H1 (cell line): Measurements from ENCODE around the gene ST6GALNAC3.

Experiments used
- BCL11A ChIP-seq, 2 experiments: IDR thresholded peaks; one replicate each; pipeline ENCODE4 v1.6.1; 2011; ENCODE audit warnings: low read depth in 2 of 2, low read length in 2 of 2, mild to moderate bottlenecking in 2 of 2
- EZH2 ChIP-seq: fragments of 200-600 bp; sonication (generic); IDR thresholded peaks from 2 replicates; pipeline ENCODE4 v1.7.1; 2012; ENCODE audit warnings: low read depth, mild to moderate bottlenecking, moderate library complexity, low read length, inconsistent platforms; ENCODE audit not compliant: severe bottlenecking
- GABPA ChIP-seq: IDR thresholded peaks from 2 replicates; pipeline ENCODE4 v1.6.1; 2011; ENCODE audit warnings: mild to moderate bottlenecking, low read length, moderate library complexity, borderline replicate concordance; ENCODE audit not compliant: insufficient read depth
- KDM5A ChIP-seq: fragments of 200-600 bp; IDR thresholded peaks from 2 replicates; pipeline ENCODE4 v1.7.1; 2012; ENCODE audit warnings: mild to moderate bottlenecking, low read length, inconsistent platforms, mixed read lengths
- POLR2A ChIP-seq, 2 experiments: IDR thresholded peaks; 1 replicate in 1 of 2; 2 replicates in 1 of 2; pipeline ENCODE4 v1.6.1; 2011; ENCODE audit warnings: low read depth in 2 of 2, low read length in 2 of 2, mild to moderate bottlenecking in 2 of 2; ENCODE audit errors: control extremely low read depth in 1 of 2
- RBBP5 ChIP-seq: IDR thresholded peaks from 2 replicates; pipeline ENCODE4 v1.7.1; 2012; ENCODE audit warnings: low read depth, mild to moderate bottlenecking, inconsistent platforms, low read length, moderate library complexity, borderline replicate concordance
- SP2 ChIP-seq: IDR thresholded peaks from 2 replicates; pipeline ENCODE4 v1.6.1; 2012; ENCODE audit warnings: mild to moderate bottlenecking, low read length, inconsistent platforms
- TF ChIP-seq, protein P1 (sequence below): IDR thresholded peaks from 2 replicates; pipeline ENCODE4 v1.6.1; 2011; ENCODE audit warnings: low read depth, mild to moderate bottlenecking, low read length; ENCODE audit not compliant: insufficient read depth
- TF ChIP-seq, protein P2 (sequence below), 3 experiments: IDR thresholded peaks; 1 replicate in 2 of 3; 2 replicates in 1 of 3; pipeline versions ENCODE4 v1.5.1 to v1.6.1; 2011; ENCODE audit warnings: low read length in 3 of 3, mild to moderate bottlenecking in 3 of 3, inconsistent platforms in 2 of 3, low read depth in 1 of 3, moderate library complexity in 1 of 3; ENCODE audit not compliant: insufficient read depth in 1 of 3; ENCODE audit errors: control extremely low read depth in 1 of 3
- TF ChIP-seq, protein P3 (sequence below): IDR thresholded peaks from 2 replicates; pipeline ENCODE4 v1.6.1; 2011; ENCODE audit warnings: low read length, improper control_type of control experiment
- TF ChIP-seq, protein P4 (sequence below): IDR thresholded peaks from 2 replicates; pipeline ENCODE4 v1.6.1; 2012; ENCODE audit warnings: low read length, inconsistent platforms

DNA sequence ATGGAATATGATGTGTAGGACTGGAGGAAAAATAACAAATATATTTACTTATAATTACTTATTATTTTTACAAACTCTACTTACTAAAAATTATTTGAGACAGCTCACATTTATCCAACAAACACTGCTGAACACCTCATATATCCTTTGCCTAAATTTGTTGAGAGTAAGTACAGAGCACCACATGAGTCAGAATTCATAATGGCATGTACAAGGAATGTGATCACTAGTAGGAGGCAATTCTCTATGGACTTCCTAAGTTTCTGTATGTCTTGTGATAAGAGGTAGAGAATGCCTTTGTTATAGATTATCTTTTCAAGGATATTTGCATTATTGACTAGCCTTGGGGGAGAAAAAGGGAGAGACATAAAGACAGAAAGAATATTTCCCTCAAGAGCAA lies 8.2 kb upstream of the ST6GALNAC3 start:
- TF ChIP-seq, protein P1, sequence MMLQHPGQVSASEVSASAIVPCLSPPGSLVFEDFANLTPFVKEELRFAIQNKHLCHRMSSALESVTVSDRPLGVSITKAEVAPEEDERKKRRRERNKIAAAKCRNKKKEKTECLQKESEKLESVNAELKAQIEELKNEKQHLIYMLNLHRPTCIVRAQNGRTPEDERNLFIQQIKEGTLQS, result no peak
- TF ChIP-seq POLR2A (IDR thresholded peaks at IDR 0.05; ENCODE audit: control extremely low read depth in 1 of 2, low read depth in 2 of 2, low read length in 2 of 2), result no peak
- TF ChIP-seq KDM5A, result no peak
- no peak for TF ChIP-seq RBBP5
- TF ChIP-seq, protein P2, sequence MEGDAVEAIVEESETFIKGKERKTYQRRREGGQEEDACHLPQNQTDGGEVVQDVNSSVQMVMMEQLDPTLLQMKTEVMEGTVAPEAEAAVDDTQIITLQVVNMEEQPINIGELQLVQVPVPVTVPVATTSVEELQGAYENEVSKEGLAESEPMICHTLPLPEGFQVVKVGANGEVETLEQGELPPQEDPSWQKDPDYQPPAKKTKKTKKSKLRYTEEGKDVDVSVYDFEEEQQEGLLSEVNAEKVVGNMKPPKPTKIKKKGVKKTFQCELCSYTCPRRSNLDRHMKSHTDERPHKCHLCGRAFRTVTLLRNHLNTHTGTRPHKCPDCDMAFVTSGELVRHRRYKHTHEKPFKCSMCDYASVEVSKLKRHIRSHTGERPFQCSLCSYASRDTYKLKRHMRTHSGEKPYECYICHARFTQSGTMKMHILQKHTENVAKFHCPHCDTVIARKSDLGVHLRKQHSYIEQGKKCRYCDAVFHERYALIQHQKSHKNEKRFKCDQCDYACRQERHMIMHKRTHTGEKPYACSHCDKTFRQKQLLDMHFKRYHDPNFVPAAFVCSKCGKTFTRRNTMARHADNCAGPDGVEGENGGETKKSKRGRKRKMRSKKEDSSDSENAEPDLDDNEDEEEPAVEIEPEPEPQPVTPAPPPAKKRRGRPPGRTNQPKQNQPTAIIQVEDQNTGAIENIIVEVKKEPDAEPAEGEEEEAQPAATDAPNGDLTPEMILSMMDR (IDR thresholded peaks at IDR 0.05; ENCODE audit: control extremely low read depth in 1 of 3, insufficient read depth in 1 of 3, low read depth in 1 of 3, low read length in 3 of 3), result no peak
- no peak for TF ChIP-seq SP2
- TF ChIP-seq BCL11A (IDR thresholded peaks at IDR 0.05; ENCODE audit: low read depth in 2 of 2, low read length in 2 of 2), result no peak
- no peak for TF ChIP-seq EZH2
- TF ChIP-seq GABPA, result no peak
- TF ChIP-seq, protein P3, sequence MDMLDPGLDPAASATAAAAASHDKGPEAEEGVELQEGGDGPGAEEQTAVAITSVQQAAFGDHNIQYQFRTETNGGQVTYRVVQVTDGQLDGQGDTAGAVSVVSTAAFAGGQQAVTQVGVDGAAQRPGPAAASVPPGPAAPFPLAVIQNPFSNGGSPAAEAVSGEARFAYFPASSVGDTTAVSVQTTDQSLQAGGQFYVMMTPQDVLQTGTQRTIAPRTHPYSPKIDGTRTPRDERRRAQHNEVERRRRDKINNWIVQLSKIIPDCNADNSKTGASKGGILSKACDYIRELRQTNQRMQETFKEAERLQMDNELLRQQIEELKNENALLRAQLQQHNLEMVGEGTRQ, result no peak
- TF ChIP-seq, protein P4, sequence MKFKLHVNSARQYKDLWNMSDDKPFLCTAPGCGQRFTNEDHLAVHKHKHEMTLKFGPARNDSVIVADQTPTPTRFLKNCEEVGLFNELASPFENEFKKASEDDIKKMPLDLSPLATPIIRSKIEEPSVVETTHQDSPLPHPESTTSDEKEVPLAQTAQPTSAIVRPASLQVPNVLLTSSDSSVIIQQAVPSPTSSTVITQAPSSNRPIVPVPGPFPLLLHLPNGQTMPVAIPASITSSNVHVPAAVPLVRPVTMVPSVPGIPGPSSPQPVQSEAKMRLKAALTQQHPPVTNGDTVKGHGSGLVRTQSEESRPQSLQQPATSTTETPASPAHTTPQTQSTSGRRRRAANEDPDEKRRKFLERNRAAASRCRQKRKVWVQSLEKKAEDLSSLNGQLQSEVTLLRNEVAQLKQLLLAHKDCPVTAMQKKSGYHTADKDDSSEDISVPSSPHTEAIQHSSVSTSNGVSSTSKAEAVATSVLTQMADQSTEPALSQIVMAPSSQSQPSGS, result no peak
